RWPE1 (cell line): ENCODE measurements around the gene CAPZA1.
A peak's percentile ranks its signal among the peaks of the same experiment; 100 is the strongest.
"Not testable (repeated sequence)": the region's sequence is repeated elsewhere in the genome, so short reads cannot be mapped to it uniquely, and the experiment has no call there.

Experiments used
- CTCF ChIA-PET: fragments of 350-600 bp; sonication (Branson Sonifier 250); formaldehyde crosslinking; extraction: SDS; loops from one replicate; lab custom pipeline; 2021; lab: Yijun Ruan, JAX
- POLR2A ChIA-PET: fragments of 400-600 bp; formaldehyde crosslinking; extraction: SDS; loops from one replicate; lab custom pipeline; 2020; ENCODE audit warnings: antibody characterized with exemption; ENCODE audit not compliant: low non-redundant PET; lab: Yijun Ruan, JAX
- DNase-seq: peaks from one replicate; pipeline ENCODE4 v3.0.0; 2012; ENCODE audit warnings: low spot score
- H3K27ac ChIP-seq: fragments of 450-650 bp; 2 replicates; pipeline ENCODE4 v1.5.1; 2017
- CTCF ChIP-seq: fragments of 450-650 bp; conservative IDR thresholded peaks from 2 replicates; pipeline ENCODE4 v1.5.1; 2017; ENCODE audit warnings: low read depth, mild to moderate bottlenecking

The CAPZA1 gene

GRCh38 chr1:112636056-112636455 is 16.4 kb downstream of the CAPZA1 start:
- TF ChIP-seq CTCF = no peak
- no peak for DNase-seq
- H3K27ac ChIP-seq = peak overlapping the region; percentile 66
- POLR2A ChIA-PET = no interaction called here
- CTCF ChIA-PET = interaction anchor here (0.6 kb wide), 2 partner anchors 66 to 71 kb away, joined by 4 read pairs; no protein-coding TSS in a partner anchor

GRCh38 chr1:112636597-112637253 is 17.1 kb downstream of the CAPZA1 start:
- DNase-seq = no peak
- ChIA-PET CTCF (interaction anchor here (0.6 kb wide), 1 partner anchor 72 kb away, joined by 4 read pairs; no protein-coding TSS in a partner anchor), POLR2A (interaction anchor here (0.8 to 1.1 kb wide), 2 partner anchors 18 to 135 kb away, joined by 3 read pairs; partner anchors contain the start of gene ST7L)
- H3K27ac ChIP-seq = no peak overlapping the region
- TF ChIP-seq CTCF = no peak

- TF ChIP-seq CTCF = no peak
- POLR2A ChIA-PET = interaction anchor here (0.8 to 1.1 kb wide), 2 partner anchors 18 to 136 kb away, joined by 3 read pairs; partner anchors contain the start of gene ST7L
- peak overlapping the region; percentile 62 for H3K27ac ChIP-seq
- CTCF ChIA-PET = no interaction called here
- DNase-seq = no peak
Observed at GRCh38 chr1:112637254-112638109, 17.9 kb downstream of the CAPZA1 start.

GRCh38 chr1:112638110-112638428 is 18.4 kb downstream of the CAPZA1 start:
- DNase-seq = no peak
- no peak for TF ChIP-seq CTCF
- POLR2A ChIA-PET = interaction anchor here (0.6 kb wide), 1 partner anchor 26 kb away, joined by 3 read pairs; no protein-coding TSS in a partner anchor
- CTCF ChIA-PET = interaction anchor here (0.6 kb wide), 2 partner anchors 10 to 36 kb away, joined by 3 read pairs; partner anchors contain the start of gene MOV10
- peak overlapping the region; percentile 24 for H3K27ac ChIP-seq

GRCh38 chr1:112640437-112640836 is 20.8 kb downstream of the CAPZA1 start:
- H3K27ac ChIP-seq, CTCF ChIA-PET, POLR2A ChIA-PET: not testable (repeated sequence)

GRCh38 chr1:112643080-112643479 is 23.4 kb downstream of the CAPZA1 start:
- POLR2A ChIA-PET = no interaction called here

More at GRCh38 chr1:112640437-112640836, 20.8 kb downstream of the CAPZA1 start:
- DNase-seq = not testable (repeated sequence)

More at GRCh38 chr1:112643080-112643479, 23.4 kb downstream of the CAPZA1 start:
- no peak for DNase-seq
- no peak for TF ChIP-seq CTCF
- H3K27ac ChIP-seq = no peak overlapping the region
- CTCF ChIA-PET = no interaction called here
